Stimulated activated CD4-positive, alpha-beta T cell treated with anti-CD3 and anti-CD28 coated beads, Interleukin-12 subunit alpha, Interleukin-12 subunit beta, amount 100 ng/mL, for 48 hours (primary cell): ENCODE data around the gene TIGD1.
"Not testable (repeated sequence)": the region's sequence is repeated elsewhere in the genome, so short reads cannot be mapped to it uniquely, and the experiment has no call there.

Experiments
- DNase-seq, 3 donors: peaks; one replicate each; pipeline ENCODE4 v3.0.0-alpha.2; 2020; ENCODE audit warnings: low read depth in 2 of 3, low spot score in 1 of 3

Gene TIGD1

GRCh38 chr2:232571026-232571474 lies 20.7 kb upstream of the TIGD1 start:
- no peak for DNase-seq

GRCh38 chr2:232570481-232570880 lies 20.1 kb upstream of the TIGD1 start:
- DNase-seq: not testable (repeated sequence)

GRCh38 chr2:232569541-232569940 lies 19.2 kb upstream of the TIGD1 start:
- DNase-seq: no peak

GRCh38 chr2:232568161-232568560 lies 17.8 kb upstream of the TIGD1 start:
- no peak for DNase-seq

- no peak for DNase-seq
Measured at GRCh38 chr2:232567721-232568120, 17.4 kb upstream of the TIGD1 start.

GRCh38 chr2:232563580-232563979 lies 13.2 kb upstream of the TIGD1 start:
- DNase-seq: no peak

GRCh38 chr2:232562515-232563151 lies 12.3 kb upstream of the TIGD1 start:
- no peak for DNase-seq

- DNase-seq: no peak
Measured at GRCh38 chr2:232556426-232556825, 6.1 kb upstream of the TIGD1 start.

GRCh38 chr2:232551776-232552175 lies 1.4 kb upstream of the TIGD1 start:
- DNase-seq: no peak

GRCh38 chr2:232551250-232551638 lies 887 bp upstream of the TIGD1 start:
- no peak for DNase-seq

GRCh38 chr2:232549655-232550353 lies 553 bp downstream of the TIGD1 start:
- DNase-seq: no peak

- no peak for DNase-seq
Measured at GRCh38 chr2:232547991-232548390, 2.4 kb downstream of the TIGD1 start.

- no peak for DNase-seq
Measured at GRCh38 chr2:232545511-232546375, 4.6 kb downstream of the TIGD1 start.

- no peak for DNase-seq
Measured at GRCh38 chr2:232544674-232545073, 5.7 kb downstream of the TIGD1 start.

GRCh38 chr2:232543928-232544631 lies 6.3 kb downstream of the TIGD1 start:
- no peak for DNase-seq

- DNase-seq: no peak
Measured at GRCh38 chr2:232543491-232543890, 6.9 kb downstream of the TIGD1 start.

- no peak for DNase-seq
Measured at GRCh38 chr2:232542715-232543467, 7.5 kb downstream of the TIGD1 start.

- DNase-seq: no peak
Measured at GRCh38 chr2:232541961-232542714, 8.2 kb downstream of the TIGD1 start.

- DNase-seq: no peak
Measured at GRCh38 chr2:232541195-232541960, 9.0 kb downstream of the TIGD1 start.
